ENCODE data around the gene PAX3.

GRCh38 chr2:222264791-222265320, 33.9 kb downstream of the PAX3 start:
- no peak for TF ChIP-seq CTCF (IDR thresholded peaks at IDR 0.05 in 2 of 3, conservative IDR thresholded peaks at IDR 0.05 in 1 of 3; ENCODE audit: borderline replicate concordance in 1 of 3, insufficient read depth in 1 of 3, low read depth in 2 of 3, low read length in 2 of 3)
- no peak for TF ChIP-seq EZH2 (IDR thresholded peaks at IDR 0.05)
- no peak for TF ChIP-seq SP1 (IDR thresholded peaks at IDR 0.05; ENCODE audit: low read depth)
- no peak for TF ChIP-seq ZBTB33 (IDR thresholded peaks at IDR 0.05; ENCODE audit: extremely low read depth, insufficient replicate concordance, low read length)
- no peak for TF ChIP-seq YY1 (IDR thresholded peaks at IDR 0.05; ENCODE audit: extremely low read depth, insufficient replicate concordance, low read depth, low read length)
